GM12892 (cell line): ENCODE results near the gene C1orf232.

Experiments
- DNase-seq: peaks from one replicate; pipeline ENCODE4 v3.0.0; 2011; ENCODE audit not compliant: insufficient read length
- FAIRE-seq: peaks from 2 replicates; lab custom pipeline; 2011; peaks lifted over from hg19 to GRCh38; lab: Jason Lieb, UNC
- POLR2A ChIP-seq: IDR thresholded peaks from 2 replicates; pipeline ENCODE4 v1.6.1; 2011; ENCODE audit warnings: low read depth, low read length, control low read depth
- POLR2AphosphoS5 ChIP-seq: IDR thresholded peaks from 2 replicates; pipeline ENCODE4 v1.6.1; 2011; ENCODE audit warnings: low read depth, low read length, control low read depth
- TAF1 ChIP-seq: IDR thresholded peaks from 2 replicates; pipeline ENCODE4 v1.6.1; 2011; ENCODE audit warnings: low read depth, mild to moderate bottlenecking, control low read depth, low read length, borderline replicate concordance

Gene C1orf232

DNA sequence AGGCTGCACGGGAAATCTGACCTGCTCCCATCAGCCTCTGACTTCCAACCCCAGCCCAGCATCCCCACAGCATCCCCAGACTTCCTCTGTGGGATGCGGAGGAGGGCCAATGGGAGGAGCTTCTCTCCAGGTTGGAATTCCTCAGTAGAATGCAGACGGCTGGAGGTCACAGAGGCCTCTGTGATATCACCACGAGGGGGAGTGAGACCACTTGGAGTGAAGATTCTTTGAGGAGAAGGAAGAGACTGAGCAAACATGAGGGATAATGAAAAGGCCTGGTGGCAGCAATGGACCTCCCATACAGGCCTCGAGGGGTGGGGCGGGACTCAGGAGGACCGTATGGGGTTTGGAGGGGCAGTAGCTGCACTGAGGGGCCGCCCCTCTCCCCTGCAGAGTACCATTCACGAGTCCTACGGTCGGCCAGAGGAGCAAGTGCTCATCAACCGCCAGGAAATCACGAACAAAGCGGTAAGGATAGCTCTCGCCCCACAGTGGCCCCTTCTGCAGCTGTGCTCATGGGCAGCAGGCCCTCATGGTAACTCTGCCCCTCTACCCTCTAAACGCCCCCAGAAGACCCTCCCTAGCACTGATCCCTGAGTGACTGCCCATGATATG lies 21.7 kb upstream of the C1orf232 start, which contains the start of gene CATSPER4:
Gene CATSPER4 (plus strand): TSS at position 230 of the 615 bp plus-strand sequence. CDS start 26 bp downstream, at position 256.
- FAIRE-seq, result no peak
- no peak for DNase-seq
- TF ChIP-seq POLR2A (no peak), POLR2AphosphoS5 (no peak), TAF1 (no peak)

GRCh38 chr1:26189751-26190275 lies 21.1 kb upstream of the C1orf232 start:
- no peak for TF ChIP-seq POLR2A
- no peak for TF ChIP-seq POLR2AphosphoS5
- TF ChIP-seq TAF1, result no peak
- FAIRE-seq, result no peak
- DNase-seq, result no peak

DNA sequence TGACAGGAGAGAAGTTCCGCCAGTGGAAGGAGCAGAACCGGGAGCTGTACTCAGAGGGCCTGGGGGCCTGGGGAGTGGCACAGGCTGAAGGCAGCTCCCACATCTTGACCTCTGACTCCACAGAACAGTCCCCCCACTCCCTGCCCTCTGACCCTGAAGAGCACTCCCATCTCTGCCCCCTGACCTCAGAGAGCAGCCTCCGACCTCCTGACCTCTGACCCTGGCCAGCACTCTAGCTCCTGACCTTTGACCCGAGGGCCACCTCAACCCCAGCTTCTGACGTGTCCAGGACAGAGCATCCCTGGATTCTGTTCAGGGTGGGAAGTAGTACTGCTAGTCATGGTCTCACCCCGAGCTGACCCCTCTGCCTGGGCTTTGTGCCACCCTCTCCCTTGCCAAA lies 20.6 kb upstream of the C1orf232 start:
- FAIRE-seq (no peak), DNase-seq (no peak)
- TF ChIP-seq POLR2AphosphoS5 (no peak), POLR2A (no peak), TAF1 (no peak)

GRCh38 chr1:26188477-26188876 lies 19.7 kb upstream of the C1orf232 start:
- TF ChIP-seq POLR2AphosphoS5 (no peak), POLR2A (no peak), TAF1 (no peak)
- no peak for DNase-seq
- no peak for FAIRE-seq

- TF ChIP-seq POLR2A, result no peak
- no peak for TF ChIP-seq TAF1
- TF ChIP-seq POLR2AphosphoS5, result no peak
- DNase-seq, result no peak
- no peak for FAIRE-seq
These were observed 19.1 kb upstream of the C1orf232 start for GRCh38 chr1:26187882-26188281.

DNA sequence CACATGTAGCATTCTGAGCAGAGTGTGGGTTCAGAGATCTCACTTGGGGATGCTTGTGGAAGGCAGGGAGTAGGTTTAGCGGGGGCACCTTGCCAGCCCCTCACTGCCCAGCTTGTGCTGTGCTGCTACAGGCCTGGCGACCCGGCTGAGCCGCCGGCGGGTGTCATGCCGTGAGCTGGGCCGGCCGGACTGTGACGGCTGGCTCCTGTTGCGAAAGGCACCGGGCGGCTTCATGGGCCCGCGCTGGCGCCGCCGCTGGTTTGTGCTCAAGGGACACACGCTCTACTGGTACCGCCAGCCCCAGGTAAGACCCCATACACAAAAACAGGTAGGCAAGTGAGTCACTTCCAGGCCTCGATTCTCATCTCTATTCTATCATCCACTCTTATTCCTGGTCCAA lies 16.1 kb upstream of the C1orf232 start:
- no peak for DNase-seq
- TF ChIP-seq POLR2AphosphoS5, result no peak
- no peak for TF ChIP-seq POLR2A
- no peak for TF ChIP-seq TAF1
- FAIRE-seq, result no peak

GRCh38 chr1:26184086-26184485 lies 15.3 kb upstream of the C1orf232 start:
- DNase-seq, result no peak
- FAIRE-seq, result no peak
- no peak for TF ChIP-seq POLR2AphosphoS5
- no peak for TF ChIP-seq POLR2A
- TF ChIP-seq TAF1, result no peak

- no peak for TF ChIP-seq POLR2AphosphoS5
- no peak for TF ChIP-seq TAF1
- TF ChIP-seq POLR2A, result no peak
- no peak for FAIRE-seq
- no peak for DNase-seq
These were observed 13.6 kb upstream of the C1orf232 start for GRCh38 chr1:26182383-26182696.

DNA sequence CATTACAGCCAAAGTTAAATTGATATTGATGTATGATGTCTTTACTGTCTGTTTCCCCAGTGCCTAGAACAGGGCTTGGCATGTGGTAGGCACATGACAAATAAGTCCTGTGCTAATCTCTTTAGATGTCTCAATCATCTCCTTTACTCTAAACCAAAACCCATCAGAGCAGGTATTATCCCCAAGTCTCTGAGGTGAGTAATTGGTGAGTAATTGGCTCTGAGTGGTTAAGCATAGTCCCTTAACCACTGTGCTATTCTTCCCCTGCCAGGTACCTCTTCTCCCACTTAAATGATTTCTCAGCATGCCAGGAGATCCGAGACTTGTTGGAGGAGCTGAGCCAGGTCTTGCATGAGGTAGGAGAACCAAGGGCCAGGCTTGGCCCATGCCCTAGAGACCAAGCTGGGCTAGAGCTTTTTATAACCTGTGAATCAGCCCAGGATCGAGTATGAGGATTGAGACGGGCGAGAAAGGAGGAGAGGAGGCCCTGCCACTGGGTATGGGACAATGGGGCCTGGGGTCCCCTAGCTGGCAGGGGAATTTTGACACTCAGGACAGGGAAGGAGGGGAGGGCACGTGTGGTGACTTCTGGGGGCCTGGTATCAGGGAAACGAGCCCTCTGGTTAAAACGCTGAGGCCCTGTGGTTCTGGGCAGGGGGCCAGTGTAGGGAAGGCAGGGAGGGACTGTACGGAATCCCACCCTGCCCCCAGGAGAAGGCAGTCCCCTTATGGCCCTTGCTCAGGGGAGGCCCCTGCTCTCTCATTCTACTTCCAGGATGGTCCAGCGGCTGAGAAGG lies 13.0 kb upstream of the C1orf232 start:
- DNase-seq (no peak), FAIRE-seq (no peak)
- no peak for TF ChIP-seq POLR2A
- no peak for TF ChIP-seq POLR2AphosphoS5
- no peak for TF ChIP-seq TAF1

- no peak for DNase-seq
- no peak for TF ChIP-seq POLR2AphosphoS5
- no peak for TF ChIP-seq TAF1
- no peak for TF ChIP-seq POLR2A
- no peak for FAIRE-seq
These were observed 11.3 kb upstream of the C1orf232 start for GRCh38 chr1:26180010-26180506.

DNA sequence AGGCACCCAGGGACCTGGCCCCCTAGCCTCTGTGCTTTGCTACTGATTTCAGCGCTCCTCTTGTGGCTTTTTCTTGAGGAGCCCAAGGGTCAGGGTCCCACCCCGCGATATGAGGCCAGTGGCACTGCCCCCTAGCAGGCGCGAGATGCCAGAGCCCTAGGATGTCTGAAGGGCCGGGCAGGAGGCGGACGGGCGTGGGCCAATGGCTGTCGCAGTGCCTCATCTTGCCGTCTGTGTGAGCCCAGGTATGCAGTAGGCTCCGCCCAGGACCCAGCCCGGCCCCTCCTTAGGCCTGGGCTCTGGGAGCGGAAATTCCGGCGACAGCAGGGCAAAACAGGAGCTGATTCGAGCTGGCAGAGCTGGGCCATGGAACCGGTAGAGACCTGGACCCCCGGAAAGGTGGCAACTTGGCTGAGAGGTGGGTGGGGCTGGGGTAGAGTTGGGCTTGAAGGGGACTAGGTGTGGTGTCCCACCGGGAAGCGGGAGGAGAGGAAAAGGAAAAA lies 8.5 kb upstream of the C1orf232 start, which contains the start of gene CNKSR1:
Gene CNKSR1 (plus strand): TSS at position 310 of the 503 bp plus-strand sequence. CDS start 57 bp downstream, at position 367.
- DNase-seq, result no peak
- TF ChIP-seq TAF1 (no peak), POLR2A (no peak), POLR2AphosphoS5 (no peak)
- no peak for FAIRE-seq

DNA sequence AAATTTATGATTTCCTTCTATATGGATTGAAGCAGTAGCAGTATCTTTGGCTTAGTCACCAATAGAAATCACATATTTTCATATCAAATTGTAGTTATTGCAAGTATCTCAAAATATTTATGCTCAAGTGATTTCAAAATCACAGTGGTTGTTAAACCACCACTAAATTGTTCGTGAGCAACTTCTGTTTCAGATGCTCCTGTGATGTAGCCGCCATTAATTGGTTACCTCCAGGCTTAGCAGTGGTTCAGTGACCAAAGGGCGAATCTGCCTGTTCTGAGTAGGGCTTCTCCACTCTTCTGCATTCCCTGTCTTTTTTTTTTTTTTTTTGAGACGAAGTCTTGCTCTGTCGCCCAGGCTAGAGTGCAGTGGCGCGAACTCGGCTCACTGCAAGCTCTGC lies 6.6 kb upstream of the C1orf232 start:
- FAIRE-seq (no peak), DNase-seq (no peak)
- TF ChIP-seq POLR2A (no peak), TAF1 (no peak), POLR2AphosphoS5 (no peak)
